Measurements from ENCODE around the gene ROCK1. TPM values are rescaled to one million over a fixed set of nuclear protein-coding genes. Genes with fewer than 3 reads are reported as not detected.

The ROCK1 gene
- total RNA-seq, 1 donor from 2014 or later = 28.7 TPM

DNA sequence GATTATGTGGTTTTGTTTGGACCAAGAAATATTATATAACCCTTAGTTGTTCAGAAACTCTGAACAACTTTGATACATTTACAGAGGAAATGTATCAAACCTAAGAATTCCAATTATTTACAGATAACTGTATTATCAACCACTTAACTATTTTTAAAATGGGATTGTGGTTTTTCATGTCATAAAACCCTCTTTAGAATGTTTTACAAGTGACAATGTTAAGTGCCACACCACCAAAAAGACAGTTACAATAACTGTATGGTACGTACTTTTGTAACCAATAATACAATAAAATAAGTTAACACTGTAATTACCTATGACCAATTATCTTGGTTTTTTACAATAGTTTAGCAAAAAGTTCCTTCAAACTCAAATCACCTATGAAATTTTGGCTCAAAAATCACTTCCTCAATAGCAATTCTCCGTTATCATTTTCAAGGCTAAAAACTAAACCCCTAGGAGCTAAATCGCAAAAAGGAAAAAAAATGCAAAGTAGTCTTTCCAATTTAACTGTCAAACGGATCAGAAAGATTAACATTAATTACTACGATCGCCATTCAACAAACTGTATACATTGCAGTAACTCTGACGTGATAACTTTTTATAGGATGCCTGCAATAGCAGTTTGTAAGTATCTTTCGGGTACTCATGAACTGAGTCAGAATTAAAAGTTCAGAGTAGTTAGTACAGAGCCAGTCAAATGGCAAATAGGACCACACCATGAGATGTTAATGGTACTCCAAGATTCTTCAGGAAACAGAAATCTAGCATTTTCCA, 1.5 kb downstream of the ROCK1 start:
- DNase-seq (ENCODE audit: low read depth, low spot score) = no peak

DNA sequence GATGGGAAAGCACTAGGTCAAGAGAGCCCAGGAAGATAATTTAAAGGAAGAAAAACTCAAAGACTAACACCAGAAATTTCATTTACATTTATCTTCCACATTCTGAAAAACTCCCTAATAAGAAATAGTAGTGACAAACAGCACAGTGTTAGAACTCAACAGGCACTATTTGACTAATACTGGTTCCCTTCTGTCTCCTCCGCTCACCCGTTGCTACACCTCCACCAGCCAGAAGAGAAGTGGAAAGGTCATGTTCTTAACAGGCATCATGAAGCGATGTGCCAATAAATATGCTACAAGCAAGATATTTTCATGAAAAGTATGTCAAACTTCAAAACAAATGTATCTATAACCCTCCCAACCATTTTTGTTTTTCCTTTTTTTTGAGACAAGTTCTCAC, 5.7 kb downstream of the ROCK1 start:
- DNase-seq (ENCODE audit: low read depth, low spot score) = no peak

DNA sequence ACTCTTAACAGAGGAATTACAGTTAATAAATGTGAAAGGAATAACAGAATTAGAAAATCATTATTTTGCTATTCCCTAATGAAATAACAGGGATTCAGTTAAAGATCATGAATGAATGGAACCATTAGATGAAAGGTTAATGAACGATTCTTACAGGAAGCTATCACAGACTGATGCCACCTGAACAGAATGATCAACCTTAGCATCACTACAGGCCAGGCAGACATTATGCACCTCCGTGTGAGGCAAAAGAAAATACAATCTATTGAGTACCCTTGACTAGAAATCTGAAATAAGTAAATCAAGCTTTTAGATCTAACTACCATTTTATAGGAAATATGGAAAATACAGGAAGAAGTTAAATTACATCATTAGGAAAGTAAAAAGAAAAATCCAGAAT, 10.4 kb downstream of the ROCK1 start:
- no peak for DNase-seq (ENCODE audit: low read depth, low spot score)

DNA sequence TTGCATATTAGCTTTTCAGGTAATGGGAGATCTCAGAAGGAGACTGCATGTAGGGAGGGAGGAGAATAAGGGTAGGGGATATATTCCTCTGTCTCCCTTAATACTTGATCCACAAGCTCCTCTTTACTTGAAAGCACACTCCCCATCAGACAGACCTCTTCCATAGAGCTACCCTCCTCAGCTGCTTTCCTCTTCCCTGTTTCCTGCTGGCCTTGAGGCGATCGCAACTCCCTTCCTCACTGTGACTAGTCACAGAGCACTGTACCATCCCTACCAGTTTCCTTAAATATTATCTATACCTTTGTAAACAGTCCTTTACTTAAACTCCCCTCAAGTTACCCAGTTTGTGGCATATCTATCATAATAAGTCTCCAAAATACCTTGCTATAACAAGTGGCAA, 10.9 kb downstream of the ROCK1 start:
- DNase-seq (ENCODE audit: low read depth, low spot score) = no peak

DNA sequence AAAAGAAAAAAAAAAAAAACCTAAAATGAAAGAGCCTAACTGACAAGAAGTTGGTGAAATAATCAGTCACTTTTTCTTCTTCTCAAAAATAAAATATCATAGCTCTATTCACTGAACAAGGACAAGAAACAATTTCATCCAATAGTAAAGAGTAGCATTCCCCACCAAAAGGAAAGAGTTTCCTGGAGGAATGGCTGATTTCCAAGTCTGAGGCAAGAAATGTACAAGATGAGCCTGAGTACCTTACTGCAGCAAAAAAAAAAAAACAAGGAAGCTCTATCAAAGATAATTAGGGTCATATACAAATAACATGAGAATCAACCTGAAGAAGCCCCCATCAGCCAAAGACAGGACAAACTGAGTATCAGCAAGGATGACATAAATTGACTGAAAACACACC, 11.5 kb downstream of the ROCK1 start:
- no peak for DNase-seq (ENCODE audit: low read depth, low spot score)

DNA sequence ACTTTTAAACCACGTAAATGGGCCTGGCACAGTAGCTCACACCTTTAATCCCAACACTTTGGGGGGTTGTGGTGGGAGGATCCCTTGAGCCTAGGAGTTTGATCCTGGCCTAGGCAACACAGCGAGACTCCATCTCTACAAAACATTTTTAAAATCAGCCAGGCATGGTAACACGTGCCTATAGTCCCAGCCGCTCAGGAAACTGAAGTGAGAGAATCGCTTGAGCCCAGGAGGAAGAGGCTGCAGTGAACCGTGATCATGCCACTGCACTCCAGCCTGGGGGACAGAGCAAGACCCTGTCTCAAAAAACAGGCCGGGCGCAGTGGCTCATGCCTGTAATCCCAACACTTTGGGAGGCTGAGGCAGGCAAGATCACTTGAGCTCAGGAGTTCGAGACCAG, 12.2 kb downstream of the ROCK1 start:
- no peak for DNase-seq (ENCODE audit: low read depth, low spot score)

DNA sequence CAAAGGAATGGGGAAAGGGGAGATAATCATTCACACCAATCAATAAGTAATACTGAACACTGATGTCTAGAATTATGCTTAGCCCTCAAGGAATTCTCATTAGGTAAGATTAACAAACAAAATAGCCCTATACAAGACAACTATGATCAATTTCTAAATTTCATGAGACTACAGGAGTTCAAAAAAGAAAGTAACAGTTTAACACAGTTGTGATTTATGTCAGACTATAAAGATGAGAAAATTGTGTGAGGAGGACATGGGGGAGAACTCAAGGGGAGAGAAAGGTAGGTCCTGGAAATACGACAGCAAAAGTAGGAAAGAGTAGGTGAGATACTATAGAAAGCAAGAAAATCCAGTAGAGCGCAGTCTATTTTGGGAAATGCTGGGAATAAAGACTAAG, 14.9 kb downstream of the ROCK1 start:
- DNase-seq (ENCODE audit: low read depth, low spot score) = no peak

DNA sequence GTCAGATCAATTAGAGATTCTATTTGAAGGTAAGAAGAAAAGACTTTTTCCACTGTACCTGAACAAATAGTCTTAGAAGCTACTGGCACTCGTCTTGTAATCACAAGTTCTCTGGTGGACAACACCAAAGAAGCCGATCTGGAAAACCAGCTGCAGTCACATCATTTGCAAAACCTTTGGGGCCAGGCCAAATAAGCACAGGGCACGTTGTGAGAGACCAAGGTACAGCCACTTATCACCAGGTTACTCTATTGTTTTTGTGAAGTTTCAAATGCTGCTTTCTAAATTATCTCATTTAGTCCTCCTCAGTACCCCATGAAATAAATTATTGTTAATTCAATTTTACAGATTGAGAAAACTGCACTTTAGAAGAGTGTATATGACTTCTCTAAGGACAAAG, 18.5 kb downstream of the ROCK1 start:
- DNase-seq (ENCODE audit: low read depth, low spot score) = no peak

DNA sequence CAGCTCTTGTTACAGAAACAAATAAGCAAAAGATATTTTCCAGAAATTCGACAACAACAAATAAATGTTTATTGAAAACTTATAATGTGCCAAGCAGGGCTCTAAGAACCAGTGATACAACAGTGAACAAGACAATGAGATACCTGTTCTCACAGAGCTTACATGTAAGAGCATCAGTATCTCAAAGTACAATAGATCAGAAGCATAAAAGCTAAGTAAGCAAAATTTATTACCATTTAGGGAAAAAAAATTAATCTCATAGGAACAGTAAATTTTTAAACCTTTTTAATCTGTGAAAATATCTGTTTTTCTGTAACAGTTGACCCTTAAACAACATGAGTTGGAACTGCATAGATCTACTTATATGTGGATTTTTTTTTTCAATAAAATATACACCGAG, 20.9 kb downstream of the ROCK1 start:
- DNase-seq (ENCODE audit: low read depth, low spot score) = no peak

DNA sequence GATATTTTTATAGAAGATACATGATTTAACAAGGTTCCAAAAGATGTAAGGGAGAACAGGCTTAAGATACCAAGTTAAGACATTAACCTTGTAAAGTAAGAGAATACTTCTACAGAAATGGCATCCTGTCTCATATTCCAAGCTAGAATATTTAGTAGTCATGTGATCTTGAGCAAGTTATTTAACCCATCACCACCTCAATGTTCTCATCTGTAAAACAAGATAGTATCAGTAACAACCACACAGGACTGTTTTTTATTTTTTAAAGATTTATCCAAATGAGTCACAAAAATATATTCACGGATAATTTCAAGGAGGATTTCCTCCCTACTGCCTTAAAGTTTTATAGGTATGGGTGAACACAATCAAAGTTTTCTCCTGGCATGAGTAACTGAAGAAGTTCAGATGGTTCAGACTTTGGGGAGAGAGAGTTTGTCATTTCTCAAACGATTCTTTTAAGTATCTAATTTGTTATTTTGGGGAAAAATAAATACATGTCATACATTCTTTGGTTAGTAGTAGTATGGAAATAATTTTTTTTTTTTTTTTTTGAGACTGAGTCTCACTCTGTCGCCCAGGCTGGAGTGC, 25.9 kb downstream of the ROCK1 start:
- no peak for DNase-seq (ENCODE audit: low read depth, low spot score)

DNA sequence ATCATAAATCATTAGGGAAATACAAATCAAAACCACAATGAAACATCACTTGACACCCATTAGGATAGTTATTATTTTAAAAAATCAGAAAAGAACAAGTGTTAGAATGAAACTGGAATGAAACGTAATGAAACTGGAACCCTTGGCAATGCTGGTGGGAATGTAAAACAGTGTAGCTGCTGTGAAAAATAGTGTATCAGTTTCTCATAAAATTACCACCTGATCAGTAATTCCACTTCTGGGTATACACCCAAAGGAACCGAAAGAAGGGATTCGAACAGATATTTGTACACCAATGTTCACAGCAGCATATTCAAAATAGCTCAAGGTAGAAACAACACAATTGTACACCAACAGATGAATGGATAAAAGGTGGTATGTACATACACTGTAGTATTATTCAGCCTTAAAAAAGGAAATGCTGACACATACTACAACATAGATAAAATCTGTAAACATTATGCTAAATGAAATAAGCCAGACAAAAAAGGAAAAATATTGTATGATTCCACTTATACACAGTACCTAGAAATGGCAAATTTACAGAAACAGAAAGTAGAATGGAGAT, 27.0 kb downstream of the ROCK1 start:
- no peak for DNase-seq (ENCODE audit: low read depth, low spot score)

DNA sequence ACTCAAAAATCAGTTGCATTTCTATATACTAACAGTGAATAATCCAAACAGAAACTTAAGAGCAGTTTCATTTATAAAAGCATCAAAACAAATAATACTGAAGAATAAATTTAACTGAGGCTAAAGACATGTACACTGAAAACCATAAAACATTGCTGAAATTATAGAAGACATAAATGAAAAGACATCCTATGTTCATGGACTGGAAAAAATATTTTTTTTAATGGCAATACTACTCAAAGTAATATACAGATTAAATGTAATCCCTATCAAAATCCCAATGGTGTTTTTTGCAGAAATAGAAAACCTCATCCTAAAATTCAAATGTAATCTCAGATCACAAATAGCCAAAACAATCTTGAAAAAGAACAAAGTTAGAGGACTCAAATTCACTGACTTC, 28.6 kb downstream of the ROCK1 start:
- no peak for DNase-seq (ENCODE audit: low read depth, low spot score)

DNA sequence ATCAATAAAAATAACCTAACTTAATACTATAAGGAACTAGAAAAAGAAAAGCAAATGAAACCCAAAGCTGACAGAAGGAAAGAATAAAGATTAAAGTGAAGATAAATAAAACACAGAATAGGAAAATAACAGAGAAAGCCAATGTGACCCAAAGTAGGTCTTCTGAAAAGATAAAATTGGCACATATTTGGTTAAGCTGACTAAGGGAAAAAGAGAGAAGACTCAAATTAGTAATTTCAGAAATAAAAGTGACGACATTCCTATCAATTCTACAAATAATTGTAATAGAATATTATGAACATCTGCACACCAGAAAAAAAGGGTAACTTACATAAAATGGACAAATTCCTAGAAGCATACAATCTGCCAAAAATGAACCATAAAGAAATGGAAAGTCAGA, 30.2 kb downstream of the ROCK1 start:
- DNase-seq (ENCODE audit: low read depth, low spot score) = no peak

DNA sequence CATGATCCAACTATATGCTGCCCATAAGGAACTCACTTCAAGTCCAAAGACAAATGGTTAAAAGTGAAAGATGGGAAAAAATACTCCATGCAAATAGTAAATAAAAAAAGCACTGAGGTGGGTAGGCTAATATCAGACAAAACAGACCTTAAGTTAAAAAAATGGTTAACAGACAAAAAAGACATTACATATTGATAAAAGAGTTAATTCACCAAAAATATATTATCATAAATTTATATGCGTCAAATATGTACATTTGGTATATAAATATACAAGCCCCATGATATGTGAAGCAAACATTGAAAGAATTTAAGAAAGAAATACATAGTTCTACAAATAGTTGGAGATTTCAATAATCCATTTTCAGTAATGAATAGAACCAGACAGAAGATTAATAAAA, 31.0 kb downstream of the ROCK1 start:
- DNase-seq (ENCODE audit: low read depth, low spot score) = no peak

DNA sequence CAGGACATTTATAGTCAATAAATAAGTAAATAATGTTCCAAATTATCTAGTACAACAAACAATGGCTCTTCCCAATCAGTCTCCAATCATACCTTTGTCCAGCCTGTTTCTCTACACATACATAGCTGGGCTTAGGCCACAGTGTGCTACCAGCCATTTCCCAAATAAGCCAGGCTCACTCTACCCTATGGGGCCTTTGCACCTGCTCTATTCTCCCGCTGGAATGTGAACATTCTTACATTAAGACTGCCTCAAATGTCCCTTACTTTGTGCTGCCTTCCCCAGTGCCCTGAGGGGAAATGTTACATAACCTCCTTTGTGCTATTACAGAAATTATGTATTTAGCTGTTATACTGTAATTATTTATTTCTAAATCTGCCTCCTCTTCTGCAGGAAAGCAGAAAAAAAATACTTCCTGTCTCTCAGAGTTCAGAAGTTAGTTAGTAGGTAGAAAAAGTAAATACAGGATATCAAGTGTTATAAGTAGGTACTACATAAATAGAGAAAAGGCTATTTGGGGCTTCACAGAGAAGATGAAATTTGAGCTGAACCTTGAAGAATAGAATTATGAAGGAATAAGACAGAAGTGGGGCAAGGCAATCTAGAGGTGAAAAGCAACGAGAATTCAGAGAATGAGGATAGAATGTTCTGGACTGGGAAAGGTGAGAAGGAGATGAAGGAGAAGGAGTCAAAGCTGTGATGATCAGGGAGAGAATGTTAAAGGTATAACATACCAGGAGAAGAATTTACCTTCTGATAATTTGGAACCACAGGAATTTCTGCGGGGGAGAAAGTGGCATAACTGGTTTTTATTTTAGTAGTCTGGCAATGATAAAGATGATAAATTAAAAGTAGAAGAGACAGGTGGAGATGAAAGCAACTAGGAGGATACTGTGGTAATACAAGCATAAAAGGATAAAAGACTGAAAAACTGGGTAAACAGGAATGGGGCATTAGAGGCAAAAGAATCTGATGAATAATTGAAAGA, 37.0 kb downstream of the ROCK1 start:
- no peak for DNase-seq (ENCODE audit: low read depth, low spot score)

DNA sequence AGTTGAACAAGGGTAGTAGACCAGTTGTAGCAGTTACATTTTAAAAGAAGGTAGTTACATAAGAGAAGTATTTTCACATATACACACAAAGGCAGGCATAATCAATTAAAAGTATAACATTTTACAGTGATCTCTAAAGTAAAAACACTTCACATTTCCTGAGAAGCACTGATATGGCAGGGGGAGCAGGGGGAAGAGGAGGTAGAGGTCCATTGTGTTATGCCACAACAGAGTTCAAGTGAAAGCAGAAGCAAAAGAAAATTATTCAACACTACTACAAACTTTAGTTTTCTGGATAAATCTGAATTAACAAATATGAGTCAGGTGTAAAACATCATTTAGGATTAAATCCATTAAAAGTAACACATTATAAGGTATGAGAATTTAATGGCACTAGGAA, 38.4 kb downstream of the ROCK1 start:
- DNase-seq (ENCODE audit: low read depth, low spot score) = no peak

DNA sequence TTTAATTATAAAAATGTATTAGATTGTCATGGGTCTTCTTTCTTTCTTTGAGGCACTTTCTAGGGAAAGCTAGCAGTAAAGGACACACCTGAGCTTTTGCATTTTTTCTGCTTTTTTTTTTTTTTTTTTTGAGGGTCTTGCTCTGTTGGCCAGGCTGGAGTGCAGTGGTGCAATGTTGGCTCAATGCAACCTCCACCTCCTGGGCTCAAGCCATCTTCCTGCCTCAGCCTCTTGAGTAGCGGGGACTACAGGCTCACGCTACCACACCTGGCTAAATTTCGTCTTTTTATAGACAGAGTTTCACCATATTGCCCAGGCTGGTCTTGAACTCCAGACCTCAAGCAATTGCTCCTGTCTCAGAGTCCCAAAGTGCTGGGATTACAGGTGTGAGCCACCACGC, 40.5 kb downstream of the ROCK1 start:
- DNase-seq (ENCODE audit: low read depth, low spot score) = no peak

DNA sequence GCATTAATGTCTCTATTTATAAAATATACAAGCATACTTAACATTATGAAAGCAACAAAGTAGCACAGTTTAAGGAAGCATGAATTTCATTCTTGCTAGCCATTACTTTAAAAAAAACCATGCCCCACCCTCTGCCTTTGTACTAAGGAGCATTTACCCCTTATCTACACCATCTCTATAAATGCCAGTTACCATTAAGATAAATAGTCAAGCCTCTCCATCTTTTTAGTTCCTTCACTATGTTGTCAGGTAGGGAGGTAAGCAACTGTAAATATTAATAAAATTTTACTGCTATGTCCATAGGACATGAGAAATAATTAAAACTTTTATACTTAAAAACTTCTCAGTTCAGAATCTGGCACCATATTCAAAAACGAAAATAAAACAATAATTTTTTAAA, 42.1 kb downstream of the ROCK1 start:
- DNase-seq (ENCODE audit: low read depth, low spot score) = no peak

DNA sequence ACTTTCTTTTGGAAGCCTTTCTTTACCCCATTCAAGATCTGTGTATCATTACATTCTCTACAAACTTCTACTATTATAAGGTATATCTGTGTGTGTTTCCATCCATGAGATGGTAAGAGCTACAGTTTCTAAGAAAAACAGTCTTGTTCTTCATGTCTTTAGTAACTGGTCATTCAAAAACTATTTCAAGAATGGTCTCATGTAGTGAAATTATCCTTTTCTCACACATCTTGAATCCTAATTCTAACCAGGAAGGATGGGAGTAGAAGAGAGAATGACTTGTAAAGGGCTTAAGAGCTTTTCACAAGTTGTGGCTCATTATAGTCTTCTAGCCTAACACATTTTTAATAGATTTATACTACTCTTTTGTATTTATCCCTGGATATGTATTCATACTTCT, 47.3 kb downstream of the ROCK1 start:
- DNase-seq (ENCODE audit: low read depth, low spot score) = no peak

DNA sequence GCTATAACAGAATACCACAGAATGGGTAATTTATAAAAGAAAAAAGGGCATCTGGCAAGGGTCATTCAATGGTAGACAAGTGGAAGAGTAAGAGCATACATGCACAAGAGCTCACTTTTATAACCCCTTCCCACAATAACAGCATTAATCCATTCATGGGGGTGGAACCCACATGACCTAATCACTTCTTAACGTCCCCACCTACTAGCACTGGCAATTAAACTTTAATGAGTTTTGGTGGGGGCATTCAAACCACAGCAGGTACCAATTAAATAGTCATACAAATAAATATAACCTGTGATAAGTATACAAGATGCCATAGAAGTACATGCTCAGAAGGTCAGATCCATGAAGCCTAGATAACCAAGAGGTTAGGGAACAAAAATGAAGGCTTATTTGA, 48.6 kb downstream of the ROCK1 start:
- no peak for DNase-seq (ENCODE audit: low read depth, low spot score)

DNA sequence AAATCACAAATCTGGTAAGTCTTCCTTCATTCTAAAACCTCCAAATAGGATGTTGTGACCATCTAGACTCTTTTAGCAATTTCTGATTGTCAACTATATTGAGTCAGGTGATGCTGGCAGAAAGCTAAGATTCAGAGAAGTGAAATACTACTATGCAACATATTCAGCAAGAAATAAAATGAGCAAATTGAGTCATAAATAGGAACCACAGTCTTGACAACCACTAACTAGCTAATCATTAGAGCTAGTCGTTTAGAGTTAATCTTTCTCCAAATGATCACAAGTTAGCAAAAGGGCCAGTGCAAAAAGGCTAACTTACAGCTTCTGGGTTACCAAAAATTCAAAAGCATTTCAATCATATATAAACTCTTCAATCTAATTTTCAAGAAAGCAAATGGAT, 54.5 kb downstream of the ROCK1 start:
- DNase-seq (ENCODE audit: low read depth, low spot score) = no peak

DNA sequence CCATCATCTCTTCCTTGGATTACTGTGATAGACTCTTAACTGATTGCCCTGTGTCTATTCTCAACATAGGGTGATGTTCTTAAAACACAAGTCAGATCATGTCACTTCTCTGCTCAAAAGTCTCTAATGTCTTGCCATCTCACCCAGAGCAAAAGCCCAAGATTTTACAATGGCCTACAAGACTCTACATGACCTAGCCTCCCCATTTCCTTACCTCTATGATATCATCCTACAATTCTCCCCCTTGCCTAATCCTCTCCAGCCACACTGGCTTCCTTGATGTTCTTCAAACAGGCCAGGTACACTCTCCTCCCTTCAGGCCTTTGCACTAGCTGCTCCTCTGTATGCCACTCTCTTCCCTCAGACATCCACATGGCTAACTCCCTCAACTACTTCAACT, 55.1 kb downstream of the ROCK1 start:
- DNase-seq (ENCODE audit: low read depth, low spot score) = no peak

Data from pulmonary artery endothelial cell (primary cell).